ENCODE data around the gene ENTREP1.
"Not testable (repeated sequence)": the region's sequence is repeated elsewhere in the genome, so short reads cannot be mapped to it uniquely, and the experiment has no call there.

The ENTREP1 gene

DNA sequence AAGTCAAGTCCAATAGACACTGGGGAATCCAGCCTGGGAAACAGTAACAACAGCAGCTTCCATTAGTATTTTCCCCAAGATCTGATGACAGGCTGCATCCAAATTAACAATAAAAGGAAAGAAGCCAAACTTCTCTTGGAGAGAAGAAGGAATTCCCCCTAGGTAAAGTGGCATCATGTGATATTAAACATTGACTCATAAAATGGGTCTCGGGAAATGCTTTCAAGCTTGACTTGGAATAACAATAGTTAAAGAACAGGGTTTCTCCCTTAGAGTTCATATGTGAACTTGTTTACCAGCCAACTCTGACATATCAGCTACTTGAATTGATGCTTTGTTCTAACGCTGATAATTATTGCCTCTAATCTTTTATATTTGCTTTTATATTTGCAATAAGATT is 45.4 kb downstream of the ENTREP1 start:
- no peak for DNase-seq

GRCh38 chr9:69371001-69371400 is 46.0 kb downstream of the ENTREP1 start:
- DNase-seq, result no peak

DNA sequence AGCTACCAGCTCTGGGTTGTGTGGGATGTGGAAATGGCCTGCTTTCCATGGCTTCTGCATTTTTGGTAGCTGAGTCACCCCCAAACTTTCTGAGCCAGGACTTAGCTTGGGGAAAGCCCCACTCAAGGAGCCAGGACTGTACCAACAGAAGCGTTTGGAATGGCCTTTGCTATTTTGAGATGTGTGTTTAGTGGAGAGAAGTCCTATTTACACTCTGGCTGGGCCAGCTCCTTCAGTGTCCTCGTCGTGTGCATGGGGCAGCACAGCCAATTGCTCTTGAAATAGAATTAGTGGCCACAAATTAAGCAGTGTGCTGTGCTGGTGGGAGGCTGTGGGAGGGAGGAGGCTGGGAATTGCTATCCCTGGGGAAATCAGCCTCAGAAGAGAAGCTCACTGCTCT is 51.6 kb downstream of the ENTREP1 start:
- DNase-seq, result no peak

DNA sequence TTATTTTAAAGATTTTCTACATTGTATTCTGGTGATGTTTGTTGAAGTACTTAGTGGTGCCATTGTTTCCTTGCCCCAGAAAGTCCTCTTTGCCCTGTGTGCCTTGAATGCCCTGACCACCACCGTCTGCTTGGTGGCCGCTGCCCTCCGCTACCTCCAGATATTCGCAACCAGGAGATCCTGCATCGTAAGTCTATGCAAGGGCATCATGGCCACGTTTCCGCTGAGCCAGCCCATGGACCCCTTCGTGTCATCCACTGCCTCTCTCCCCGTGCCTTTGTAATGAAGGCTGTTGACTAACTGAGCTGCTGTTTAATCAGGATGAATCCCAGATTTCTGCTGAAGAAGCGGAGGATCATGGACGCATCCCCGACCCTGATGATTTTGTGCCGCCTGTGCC is 52.3 kb downstream of the ENTREP1 start:
- DNase-seq, result no peak

DNA sequence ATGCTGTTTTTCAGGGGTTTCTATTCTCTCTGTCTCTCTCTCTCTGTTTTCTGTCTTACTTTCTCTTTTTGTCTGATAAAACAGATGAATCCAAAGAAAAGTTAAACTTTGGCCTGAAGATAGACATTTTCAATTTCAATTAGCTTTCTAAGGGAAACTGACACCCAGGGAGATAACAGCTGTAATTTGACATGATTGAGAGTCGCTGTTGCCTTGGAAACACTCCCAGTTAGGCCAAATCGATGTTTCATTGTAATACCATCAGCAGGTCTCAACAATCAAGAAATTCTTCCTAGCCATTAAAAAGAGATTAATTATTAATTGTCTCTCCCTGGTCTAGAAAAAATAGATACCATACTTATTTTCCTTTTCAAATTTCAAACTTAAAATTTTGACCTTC is 53.0 kb downstream of the ENTREP1 start:
- no peak for DNase-seq

DNA sequence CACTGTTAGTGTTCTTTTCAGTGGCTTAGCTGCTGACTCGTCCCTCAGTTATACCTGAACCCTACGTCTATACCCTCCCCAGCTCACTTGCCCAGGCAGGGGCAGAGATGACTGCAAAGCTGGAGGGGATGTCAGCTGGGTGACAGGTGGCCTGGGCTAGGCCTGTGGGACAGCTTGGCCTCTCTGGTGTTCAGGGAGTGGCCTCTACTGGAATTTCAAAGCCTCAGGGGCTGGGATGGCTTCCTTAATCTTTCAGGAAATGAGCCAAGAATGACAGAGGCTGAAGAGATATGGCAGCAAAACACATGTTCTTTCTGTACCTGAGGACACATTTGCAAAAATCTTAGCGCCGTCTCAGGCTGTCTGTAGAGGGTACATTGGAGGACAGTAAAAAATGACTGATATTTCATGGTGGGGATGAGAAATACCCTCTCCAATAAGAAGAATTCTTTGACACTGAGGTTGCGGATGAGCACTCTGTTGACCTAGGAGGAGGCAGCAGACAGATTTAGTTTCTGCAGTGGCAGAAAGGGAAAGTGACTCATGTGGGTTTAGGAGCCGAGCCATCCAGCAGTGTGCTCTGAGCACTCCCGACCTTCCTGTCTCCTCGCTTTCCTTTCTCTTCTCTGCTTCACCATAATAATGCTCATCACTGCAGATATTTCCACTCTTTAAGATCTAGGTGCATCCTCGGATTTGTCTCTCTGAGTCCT is 54.4 kb downstream of the ENTREP1 start:
- no peak for DNase-seq

- DNase-seq, result no peak
Measured at GRCh38 chr9:69380301-69380700, 55.3 kb downstream of the ENTREP1 start.

DNA sequence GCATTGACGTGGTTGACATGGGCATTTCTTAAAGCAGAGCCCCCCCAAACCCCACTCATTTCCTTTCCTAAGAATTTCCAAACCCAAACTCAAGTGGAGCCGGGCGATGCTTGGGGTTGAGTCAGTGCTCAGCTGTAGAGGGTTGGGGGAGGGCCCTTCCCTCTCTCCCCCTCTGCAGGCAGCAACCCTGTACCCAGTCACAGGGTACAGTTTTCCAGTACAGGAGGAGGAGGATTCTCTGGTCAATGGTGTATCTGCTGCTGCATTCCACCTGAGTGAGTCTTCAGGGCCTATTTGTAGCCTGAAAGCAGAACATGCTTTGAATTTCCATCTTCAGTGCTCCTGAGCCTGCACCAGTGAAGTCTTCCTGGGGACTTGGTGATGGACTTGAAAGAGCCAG is 55.8 kb downstream of the ENTREP1 start:
- no peak for DNase-seq

GRCh38 chr9:69382135-69382534 is 57.1 kb downstream of the ENTREP1 start:
- no peak for DNase-seq

GRCh38 chr9:69385581-69386033 is 60.6 kb downstream of the ENTREP1 start:
- no peak for DNase-seq

- no peak for DNase-seq
Measured at GRCh38 chr9:69386651-69387050, 61.6 kb downstream of the ENTREP1 start.

- no peak for DNase-seq
Measured at GRCh38 chr9:69388596-69388995, 63.6 kb downstream of the ENTREP1 start.

DNA sequence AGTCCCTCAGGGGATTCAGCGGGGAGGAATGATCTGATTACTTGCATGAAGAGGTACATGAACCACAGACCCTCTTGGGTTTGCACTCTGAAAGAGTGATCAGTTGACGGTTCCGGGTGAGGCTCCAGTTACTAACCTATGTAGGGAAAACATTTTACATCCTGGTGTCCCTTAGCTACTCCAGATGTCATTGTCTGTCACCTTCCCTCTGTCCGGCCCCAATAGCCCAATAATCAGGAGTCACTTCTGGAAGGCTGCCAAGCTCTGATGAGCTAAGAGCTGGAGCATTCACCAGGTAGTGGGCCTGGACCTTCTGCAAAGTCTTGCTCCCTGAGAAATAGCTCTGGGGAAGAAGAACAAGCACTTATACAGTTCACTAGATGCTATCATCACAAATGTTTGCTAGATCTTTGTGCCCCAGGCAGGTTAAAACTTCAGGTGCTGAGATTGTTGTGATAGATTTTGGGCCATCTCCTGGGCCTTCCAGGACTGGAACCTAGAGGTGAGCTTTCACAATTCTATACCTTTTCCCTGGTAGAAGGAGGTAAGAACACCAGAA is 64.5 kb downstream of the ENTREP1 start:
- no peak for DNase-seq

DNA sequence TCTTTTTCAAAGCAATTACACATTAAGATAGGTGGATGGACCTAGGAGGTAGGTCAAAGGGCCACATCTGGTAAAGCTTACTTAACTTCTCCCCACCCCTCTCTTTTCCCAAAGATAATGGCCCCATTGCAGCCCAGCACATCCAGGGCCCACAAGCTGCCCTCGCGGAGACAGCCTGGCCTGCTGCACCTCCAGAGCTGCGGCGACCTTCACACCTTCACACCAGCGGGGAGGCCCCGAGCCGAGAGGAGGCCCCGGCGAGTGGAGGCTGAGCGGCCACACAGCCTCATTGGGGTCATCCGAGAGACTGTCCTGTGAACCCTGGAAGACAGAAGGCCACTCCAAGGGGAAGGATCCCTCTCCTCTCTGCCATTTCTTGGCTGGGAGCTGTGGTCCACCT is 66.5 kb downstream of the ENTREP1 start:
- no peak for DNase-seq

DNA sequence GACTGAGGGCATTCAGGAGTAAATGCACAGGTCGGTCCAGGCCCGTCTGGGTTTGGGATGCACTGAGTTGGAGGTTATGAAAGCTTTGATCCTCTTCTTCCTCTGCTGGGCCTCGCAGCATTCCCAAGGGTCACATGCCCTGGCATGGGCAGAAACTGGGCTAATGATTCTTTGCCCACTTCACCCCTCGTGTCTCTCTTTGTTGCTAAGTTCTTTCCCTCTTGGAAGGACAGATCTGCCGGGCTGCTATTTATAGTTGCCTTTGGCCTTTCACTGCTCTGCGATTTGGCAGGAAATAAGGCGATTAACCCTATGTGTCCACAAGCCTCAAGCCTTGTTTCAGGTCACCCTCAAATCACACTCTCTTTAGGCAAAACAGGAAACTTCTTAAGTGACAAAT is 66.9 kb downstream of the ENTREP1 start:
- no peak for DNase-seq

GRCh38 chr9:69392826-69393225 is 67.8 kb downstream of the ENTREP1 start:
- DNase-seq, result no peak

DNA sequence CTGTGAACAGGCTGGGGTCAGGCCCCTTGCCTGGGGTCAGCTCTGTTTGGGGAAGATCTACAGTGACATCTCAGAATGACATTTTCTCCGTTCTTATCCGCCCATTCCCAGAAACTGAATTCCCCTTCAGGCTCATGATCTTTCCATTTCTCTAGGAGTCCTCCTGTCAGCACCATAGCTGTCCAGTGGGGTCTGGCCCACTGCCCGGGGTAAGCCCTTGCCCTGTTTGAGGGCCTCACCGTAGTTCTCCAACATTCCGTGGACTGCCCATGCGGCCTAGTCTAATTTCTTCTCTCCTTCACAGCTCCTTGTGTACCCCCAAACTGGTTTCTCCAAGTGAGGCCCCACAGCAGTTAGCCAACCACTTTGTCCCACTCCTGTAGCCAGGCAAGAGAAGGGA is 68.4 kb downstream of the ENTREP1 start:
- no peak for DNase-seq

DNA sequence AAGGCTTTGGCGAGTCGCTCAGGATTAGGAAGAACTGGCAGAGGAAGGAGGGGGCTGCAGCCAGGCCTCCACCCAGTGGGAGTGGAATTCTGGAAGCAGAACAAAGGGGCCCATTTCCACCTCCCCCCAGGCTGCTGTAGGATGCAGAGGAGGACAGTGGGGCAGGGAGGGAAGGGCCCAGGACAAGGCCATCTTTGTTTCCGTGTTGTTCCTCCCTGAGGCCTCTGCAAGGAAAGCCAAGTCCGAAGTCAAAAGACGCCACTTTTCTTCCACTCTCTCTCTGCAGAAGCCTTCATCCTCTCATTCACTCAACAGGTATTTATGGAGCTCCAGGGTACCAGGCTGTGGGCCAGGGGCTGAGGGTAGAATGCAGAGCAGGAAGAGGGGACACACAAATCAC is 70.7 kb downstream of the ENTREP1 start:
- no peak for DNase-seq

DNA sequence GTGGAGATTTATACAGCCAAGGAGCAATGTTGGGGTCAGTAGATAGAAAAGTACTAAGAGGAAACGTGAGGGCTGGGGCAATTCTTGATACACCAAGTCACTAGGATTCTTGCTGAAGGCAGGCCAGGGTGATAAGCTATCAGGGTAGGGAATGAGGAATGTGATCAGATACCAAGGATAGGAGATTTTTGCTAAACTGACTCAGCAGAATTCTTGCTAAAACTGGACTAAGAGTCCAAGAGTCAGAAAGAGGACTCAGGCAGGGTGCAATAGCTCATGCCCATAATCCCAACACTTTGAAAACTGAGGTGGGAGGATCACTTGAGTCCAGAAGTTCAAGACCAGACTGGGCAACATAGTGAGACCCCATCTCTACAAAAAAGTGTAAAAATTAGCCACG is 71.7 kb downstream of the ENTREP1 start:
- DNase-seq, result no peak

DNA sequence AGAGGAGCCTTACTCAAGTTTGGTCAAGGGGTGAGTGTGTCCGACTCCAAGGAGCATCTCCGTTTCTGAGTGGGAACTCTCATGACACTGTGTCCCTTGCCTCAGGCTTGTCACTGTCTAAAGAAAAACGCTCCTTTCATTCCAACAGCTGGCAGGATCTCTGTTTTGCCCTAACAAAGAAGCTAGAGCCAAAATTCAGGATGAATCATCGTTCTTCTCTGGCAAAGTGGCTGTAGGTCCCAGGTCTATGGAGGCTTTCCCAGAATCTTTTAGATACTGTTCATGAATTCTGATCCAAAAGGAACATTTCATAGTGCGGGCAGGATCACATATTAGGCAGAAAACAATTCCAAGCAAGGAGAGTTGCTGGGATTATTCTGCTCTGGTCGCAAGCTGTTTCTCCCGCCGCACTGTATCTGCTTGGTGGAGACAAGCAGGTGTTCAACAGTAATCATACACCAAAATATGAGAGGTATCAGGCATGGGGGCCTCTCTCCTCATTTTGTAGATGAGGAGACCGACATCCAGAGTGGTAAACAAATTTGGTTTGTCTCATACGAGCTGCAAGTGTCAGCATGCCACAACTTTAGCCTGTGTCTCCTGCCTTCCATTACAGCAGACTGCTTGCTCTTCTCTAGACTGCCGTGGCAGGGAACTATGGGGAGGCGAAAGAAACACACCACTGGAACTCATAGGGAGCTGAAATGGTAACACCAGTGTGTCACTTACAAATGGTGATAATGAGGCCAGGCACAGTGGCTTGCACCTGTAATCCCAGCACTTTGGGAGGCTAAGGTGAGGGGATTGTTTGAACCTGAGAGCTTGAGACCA is 72.6 kb downstream of the ENTREP1 start:
- no peak for DNase-seq

DNA sequence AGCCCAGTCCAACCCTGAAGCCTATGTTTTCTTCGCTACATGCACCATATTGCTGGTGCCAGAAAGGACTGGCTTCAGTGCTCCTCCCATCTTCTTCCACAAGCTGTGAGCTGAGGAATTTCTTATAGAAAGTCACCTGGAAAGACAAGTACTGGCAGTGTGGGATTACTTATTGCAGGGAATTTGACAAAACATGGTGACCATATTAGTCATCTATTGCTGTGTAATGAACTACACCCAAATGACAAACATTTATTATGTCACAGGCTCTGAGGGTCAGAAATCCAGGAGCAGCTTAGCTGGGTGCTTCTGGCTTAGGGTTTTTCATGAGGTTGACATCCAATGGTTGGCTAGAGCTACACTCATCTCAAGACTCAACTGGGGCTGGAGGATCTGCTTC is 75.5 kb downstream of the ENTREP1 start:
- DNase-seq, result no peak

DNA sequence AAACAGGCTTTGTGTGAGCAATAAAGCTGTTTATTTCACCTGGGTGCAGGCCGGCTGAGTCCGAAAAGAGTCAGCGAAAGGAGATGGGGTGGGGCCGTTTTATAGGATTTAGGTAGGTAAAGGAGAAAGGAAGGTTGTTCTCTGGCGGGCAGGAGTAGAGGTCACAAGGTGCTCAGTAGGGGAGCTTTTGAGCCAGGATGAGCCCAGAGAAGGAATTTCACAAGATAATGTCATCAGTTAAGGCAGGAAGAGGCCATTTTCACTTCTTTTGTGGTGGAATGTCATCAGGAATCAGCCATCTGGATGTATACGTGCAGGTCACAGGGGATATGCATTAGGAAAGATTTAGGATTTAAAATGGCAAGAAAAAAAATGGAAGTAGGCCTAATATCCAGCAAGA is 84.9 kb downstream of the ENTREP1 start:
- not testable (repeated sequence) for DNase-seq

DNA sequence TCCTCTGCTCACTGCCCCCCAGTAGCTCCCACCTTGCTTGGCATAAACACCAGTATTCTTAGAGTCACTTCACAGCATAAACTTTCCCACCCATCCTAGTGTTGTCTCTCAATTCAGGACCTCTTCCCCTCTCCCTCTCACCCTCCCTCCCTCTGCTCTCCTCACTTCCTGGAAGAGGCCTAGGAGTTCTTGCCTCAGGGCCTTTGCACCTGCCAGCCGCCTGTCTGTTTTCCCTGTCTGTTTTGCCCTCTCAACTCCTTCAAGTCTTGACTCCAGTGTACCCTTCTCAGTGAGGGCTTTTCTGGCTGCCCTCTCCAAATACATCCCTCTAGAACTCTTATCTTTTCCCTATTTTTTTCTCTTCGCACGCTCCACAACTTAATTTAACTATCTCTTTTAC is 86.2 kb downstream of the ENTREP1 start:
- DNase-seq, result no peak

Measured in KG1 (cell line).